K562 (cell line): Measurements from ENCODE around the gene IFI30. TPM values are rescaled to one million over a fixed set of nuclear protein-coding genes. Genes with fewer than 3 reads are reported as not detected.

Experiments
- ATAC-seq: fragments of 200-7000 bp; cut with Tn5 transposase; 3 replicates; pipeline ENCODE4 v1.9.1; 2020; ENCODE audit warnings: moderate library complexity
- BruUV-seq: library from RNA; stranded (reverse); fragments of 400-500 nt; replicated peaks from 2 replicates; lab custom pipeline; 2021; lab: Mats Ljungman, UMichigan
- CTCF ChIA-PET: fragments of 300-600 bp; formaldehyde crosslinking; extraction: SDS; loops from one replicate; lab custom pipeline; 2021; ENCODE audit warnings: low intra/inter-chr PET ratio; lab: Yijun Ruan, JAX
- POLR2A ChIA-PET: fragments of 300-600, 350-650 bp; sonication (Branson Sonifier 250); formaldehyde crosslinking; extraction: SDS; loops from one replicate; lab custom pipeline; 2021; ENCODE audit warnings: antibody characterized with exemption, inconsistent platforms; lab: Yijun Ruan, JAX
- DNase-seq, 4 experiments: peaks; one replicate each; pipeline versions ENCODE4 v3.0.0 to v3.0.0-alpha.2; 2011 to 2018; ENCODE audit warnings: low spot score in 3 of 4, mixed read lengths in 3 of 4; ENCODE audit errors: extremely low read depth in 1 of 4
- FAIRE-seq: peaks from 2 replicates; lab custom pipeline; 2011; peaks lifted over from hg19 to GRCh38; lab: Jason Lieb, UNC
- H2AFZ ChIP-seq: 2 replicates; pipeline ENCODE4 v1.6.0; 2011; ENCODE audit warnings: low read depth, low read length, control low read depth, inconsistent platforms
- H3K27ac ChIP-seq: fragments of 200-600 bp; 3 replicates; pipeline ENCODE4 v1.8.0; 2011; ENCODE audit warnings: low read depth, mild to moderate bottlenecking, control low read depth, inconsistent platforms, low read length, moderate library complexity, mixed read lengths; ENCODE audit errors: extremely low read depth
- H3K27me3 ChIP-seq, 2 experiments: fragments of 300-600 bp in 1 of 2; 2 replicates in 1 of 2; 3 replicates in 1 of 2; pipeline versions ENCODE4 v1.6.0 to v1.8.0; 2011; ENCODE audit warnings: inconsistent platforms in 2 of 2, low read length in 2 of 2, mild to moderate bottlenecking in 1 of 2, mixed read lengths in 1 of 2, moderate library complexity in 1 of 2; ENCODE audit not compliant: control insufficient read depth in 2 of 2, insufficient read depth in 2 of 2
- H3K36me3 ChIP-seq: fragments of 300-600 bp; 3 replicates; pipeline ENCODE4 v1.8.0; 2011; ENCODE audit warnings: mild to moderate bottlenecking, low read length, inconsistent platforms; ENCODE audit not compliant: control insufficient read depth, insufficient read depth
- H3K4me1 ChIP-seq, 2 experiments: fragments of 200-600 bp in 1 of 2; replicated peaks in 1 of 2; 2 replicates in 1 of 2; 3 replicates in 1 of 2; pipeline versions ENCODE4 v1.5.1 to v1.8.0; 2011; ENCODE audit warnings: inconsistent platforms in 2 of 2, low read length in 2 of 2, mild to moderate bottlenecking in 1 of 2, mixed read lengths in 1 of 2, moderate library complexity in 1 of 2; ENCODE audit not compliant: control insufficient read depth in 2 of 2, insufficient read depth in 2 of 2
- H3K4me2 ChIP-seq: 2 replicates; pipeline ENCODE4 v1.6.1; 2011; ENCODE audit warnings: low read length, control low read depth, inconsistent platforms, mixed read lengths; ENCODE audit not compliant: insufficient read depth
- H3K4me3 ChIP-seq: fragments of 200-600 bp; sonication (generic), shearing (Covaris generic); 2 replicates; pipeline ENCODE4 v1.5.1; 2016; ENCODE audit warnings: control low read depth, inconsistent platforms
- H3K79me2 ChIP-seq: fragments of 200-600 bp; 3 replicates; pipeline ENCODE4 v1.8.0; 2011; ENCODE audit warnings: low read length, inconsistent platforms; ENCODE audit not compliant: control insufficient read depth, insufficient read depth
- H3K9ac ChIP-seq, 2 experiments: 2 replicates each; pipeline versions ENCODE4 v1.6.0 to v1.6.1; 2011; ENCODE audit warnings: low read depth in 2 of 2, low read length in 2 of 2, control low read depth in 1 of 2, inconsistent platforms in 1 of 2, mild to moderate bottlenecking in 1 of 2, mixed read lengths in 1 of 2; ENCODE audit not compliant: insufficient read depth in 1 of 2
- H3K9me1 ChIP-seq: one replicate; pipeline ENCODE4 v1.6.0; 2011; ENCODE audit warnings: inconsistent platforms, mild to moderate bottlenecking, low read length, moderate library complexity; ENCODE audit not compliant: control insufficient read depth, insufficient read depth
- H3K9me3 ChIP-seq: replicated peaks from 2 replicates; pipeline ENCODE4 v1.5.1; 2011; ENCODE audit warnings: low read depth, low read length, inconsistent platforms; ENCODE audit not compliant: control insufficient read depth, insufficient read depth
- H4K20me1 ChIP-seq: replicated peaks from 2 replicates; pipeline ENCODE4 v1.6.1; 2011; ENCODE audit warnings: low read length, inconsistent platforms, mixed read lengths; ENCODE audit not compliant: control insufficient read depth, insufficient read depth
- ERF ChIP-seq: fragments of 450-650 bp; formaldehyde crosslinking; IDR thresholded peaks from 2 replicates; pipeline ENCODE4 v1.4.0; 2020; ENCODE audit warnings: mild to moderate bottlenecking, mixed read lengths
- HDAC1 ChIP-seq, 2 experiments: fragments of 450-650 bp; IDR thresholded peaks; 2 replicates each; pipeline ENCODE4 v1.6.1; 2016 to 2017; ENCODE audit warnings: inconsistent platforms in 1 of 2, mild to moderate bottlenecking in 1 of 2, moderate library complexity in 1 of 2
- JUNB ChIP-seq: fragments of 450-650 bp; formaldehyde crosslinking; conservative IDR thresholded peaks from 2 replicates; pipeline ENCODE4 v1.4.0; 2020; ENCODE audit warnings: mild to moderate bottlenecking
- MED1 ChIP-seq: sonication (generic); formaldehyde crosslinking; IDR thresholded peaks from 2 replicates; pipeline ENCODE4 v1.8.1; 2023; ENCODE audit warnings: missing genetic modification reagents, borderline replicate concordance
- POLR2B ChIP-seq: fragments of 450-650 bp; IDR thresholded peaks from 2 replicates; pipeline ENCODE4 v1.6.1; 2018; ENCODE audit warnings: low read depth; ENCODE audit not compliant: partially characterized antibody
- PTBP1 ChIP-seq: fragments of 200-400 bp; formaldehyde crosslinking; IDR thresholded peaks from 2 replicates; pipeline ENCODE4 v1.6.1; 2017; ENCODE audit warnings: low read depth, low read length
- RBM15 ChIP-seq: fragments of 200-400 bp; formaldehyde crosslinking; IDR thresholded peaks from 2 replicates; pipeline ENCODE4 v1.6.1; 2018; ENCODE audit warnings: mild to moderate bottlenecking, low read length, moderate library complexity; ENCODE audit not compliant: insufficient read depth
- SAP30 ChIP-seq: fragments of 200-600 bp; sonication (generic); IDR thresholded peaks from 2 replicates; pipeline ENCODE4 v1.6.1; 2012; ENCODE audit warnings: borderline replicate concordance, low read depth, mild to moderate bottlenecking, moderate library complexity, low read length, control low read depth, inconsistent platforms; ENCODE audit not compliant: insufficient read depth, poor library complexity, severe bottlenecking
- SUPT5H ChIP-seq: fragments of 450-650 bp; IDR thresholded peaks from 2 replicates; pipeline ENCODE4 v1.6.1; 2016
- ZFPM2 ChIP-seq: fragments of 250-450 bp; sonication (Bioruptor Pico); IDR thresholded peaks from 2 replicates; pipeline ENCODE4 v1.5.1; 2022; ENCODE audit warnings: mild to moderate bottlenecking
- ZKSCAN1 ChIP-seq: fragments of 150-350 bp; IDR thresholded peaks from 2 replicates; pipeline ENCODE4 v1.6.1; 2016; ENCODE audit warnings: low read depth, low read length
- ZNF143 ChIP-seq: sonication (generic); formaldehyde crosslinking; IDR thresholded peaks from 2 replicates; pipeline ENCODE4 v1.9.0; 2022; ENCODE audit warnings: mild to moderate bottlenecking, missing genetic modification reagents
- WGBS: fragments of 100-300 bp; shearing (Covaris generic); methylation state at CpG from one replicate; pipeline ENCODE4 v1.1.6; 2016; ENCODE audit warnings: low coverage, mixed read lengths; ENCODE audit not compliant: insufficient coverage; ENCODE audit errors: missing lambda C conversion rate; 5-methylcytosine and 5-hydroxymethylcytosine counted together
- in situ Hi-C: fragments of 300-500 bp; cut with MboI; formaldehyde crosslinking; loops from 4 replicates; pipeline ENCODE4 v1.15.0; 2018; ENCODE audit warnings: inconsistent platforms, mixed read lengths
- intact Hi-C: fragments of 100-400 bp; cut with micrococcal nuclease; formaldehyde crosslinking; loops from 2 replicates; pipeline ENCODE4 v1.14.2; 2022
- polyA plus RNA-seq, 8 experiments: library from polyadenylated mRNA; depleted of rRNA in 4 of 8; stranded (reverse) in 5 of 8; unstranded in 3 of 8; fragments of >200 nt; fragmentation: Nextera tagmentation in 2 of 8; fragmentation: Illumina TruSeq in 1 of 8; extraction: Ambion mirVana in 2 of 8; extraction: Trizol in 1 of 8; gene quantifications; 2 replicates each; pipeline versions ENCODE4 v1.2.1 to v1.2.3, GENCODE V29; 2011 to 2014; ENCODE audit warnings: inconsistent platforms in 1 of 8, missing spikeins in 1 of 8
- total RNA-seq, 7 experiments: library from RNA; depleted of rRNA in 6 of 7; stranded (reverse); fragments of >200 nt in 6 of 7; fragmentation: Illumina TruSeq in 2 of 7; extraction: Trizol in 2 of 7; gene quantifications; 2 replicates each; pipeline versions ENCODE4 v1.2.1 to v1.2.3, GENCODE V29; 2011 to 2021; ENCODE audit warnings: low replicate concordance in 1 of 7
- TF ChIP-seq, protein P1 (sequence below): fragments of 450-650 bp; IDR thresholded peaks from 2 replicates; pipeline ENCODE4 v1.6.1; 2016; ENCODE audit warnings: mild to moderate bottlenecking

The IFI30 gene
- total and polyA plus RNA-seq, 9 of the 15 experiments (the other 6 are each of a cell fraction or from before 2014, with no cell fraction given): 63.7 to 430 (median 109) TPM

DNA sequence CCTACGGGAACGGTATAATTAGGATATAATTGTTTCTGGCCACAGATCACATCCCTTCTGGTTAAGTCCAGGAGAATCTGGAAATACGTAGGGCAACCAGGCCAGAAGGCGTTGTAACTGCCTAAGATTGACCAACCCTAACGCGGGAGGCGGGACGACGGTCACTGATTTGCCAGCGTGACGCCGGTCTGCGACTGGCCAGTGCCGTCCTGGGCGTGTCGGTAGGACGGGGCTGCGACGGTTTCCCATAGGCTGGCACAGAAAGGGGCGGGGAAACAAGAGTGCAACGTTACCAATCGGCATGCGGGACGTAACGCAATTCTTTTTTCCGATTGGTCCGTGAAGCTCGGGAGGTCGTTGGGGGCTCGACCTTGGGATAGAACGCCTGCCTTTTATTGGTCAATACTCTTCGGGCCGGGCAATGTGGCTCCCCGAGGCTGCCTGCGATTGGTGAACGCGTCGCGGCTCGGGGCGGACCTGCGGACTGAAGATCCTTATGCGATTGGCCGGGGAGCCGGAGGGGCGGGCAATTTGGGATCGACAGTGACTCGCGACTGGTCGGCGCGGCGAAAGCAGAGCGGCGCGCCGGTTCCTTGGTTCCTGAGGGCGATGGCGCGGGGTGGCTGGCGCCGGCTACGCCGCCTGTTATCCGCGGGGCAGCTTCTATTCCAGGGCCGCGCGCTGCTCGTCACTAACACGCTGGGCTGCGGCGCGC is 19.2 kb downstream of the IFI30 start, which contains the start of gene MPV17L2 (continued):
- peak; percentile 77 for TF ChIP-seq POLR2B
- TF ChIP-seq ERF (CRISPR knock-in tag): peak; percentile 31; the same call in 1 of the 2 replicates
- no peak for TF ChIP-seq MED1
- TF ChIP-seq SUPT5H: peak; percentile 77
- TF ChIP-seq RBM15: no peak
- TF ChIP-seq, all 486 proteins: peak for 96

DNA sequence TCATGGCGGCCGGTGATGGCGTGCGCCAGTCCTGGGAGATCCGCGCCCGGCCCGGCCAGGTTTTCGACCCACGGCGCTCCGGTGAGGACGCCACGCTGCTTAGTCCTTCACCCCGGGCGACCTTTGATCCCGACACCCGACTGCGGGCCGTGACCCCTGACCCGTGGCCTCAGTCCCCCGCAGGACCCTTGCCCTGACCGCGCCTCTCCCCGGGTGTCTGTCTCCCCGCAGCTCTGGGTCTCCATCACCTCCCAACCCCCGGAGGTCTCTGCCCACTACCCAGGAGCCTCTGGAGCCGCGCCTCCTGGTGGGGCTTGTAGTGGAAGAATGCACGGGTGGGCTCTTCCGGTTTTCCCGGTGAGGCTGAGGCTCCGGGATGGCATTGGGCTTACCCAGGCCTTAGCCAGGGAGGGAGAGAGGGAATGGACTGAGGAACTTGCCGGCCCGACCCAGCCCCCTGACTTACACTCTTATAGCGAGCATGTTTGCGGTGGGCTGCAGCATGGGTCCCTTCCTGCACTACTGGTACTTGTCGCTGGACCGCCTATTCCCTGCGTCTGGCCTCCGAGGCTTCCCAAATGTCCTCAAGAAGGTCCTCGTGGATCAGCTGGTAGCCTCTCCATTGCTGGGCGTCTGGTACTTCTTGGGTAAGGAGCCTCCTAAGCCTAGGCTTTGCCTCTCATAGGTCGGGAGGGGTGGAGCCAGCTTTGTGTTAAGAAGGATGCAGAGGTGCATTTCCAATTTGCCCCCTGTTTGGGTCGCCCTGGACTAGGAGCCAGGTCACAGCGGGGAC is 20.0 kb downstream of the IFI30 start:
- peak; percentile 8 for ATAC-seq
- peaks cover 6% of the 10 kb centered on the region; the same call in 1 of the 2 replicates for H4K20me1 ChIP-seq
- peaks cover 33% of the 10 kb centered on the region; the same call in 2 of the 3 replicates for H3K36me3 ChIP-seq
- H3K4me2 ChIP-seq: peak overlapping the region; percentile 94
- intact Hi-C loops (no loop called here), in situ Hi-C loops (no loop called here)
- CTCF ChIA-PET: no interaction called here
- FAIRE-seq: peak; percentile 66
- POLR2A ChIA-PET: interaction anchor here (0.6 to 2.3 kb wide), 13 partner anchors 10 to 291 kb away, joined by 3 to 11 read pairs (median 5); partner anchors contain the start of gene JUND
- H3K4me1 ChIP-seq: peaks cover 17 to 43% of the 10 kb centered on the region in 2 experiments; a peak in 4 of 5 replicates
- BruUV-seq: TSS peak; percentile 75
- DNase-seq: peak in 3 of 4 experiments; percentile 49 to 56 (median 51)
- H3K27me3 ChIP-seq: no peaks in the 10 kb centered on the region
- WGBS: under 1% methylated on average over 45 of the region's 46 CpGs
- H3K9me1 ChIP-seq: no peaks in the 10 kb centered on the region
- peak overlapping the region; percentile 89 for H3K4me3 ChIP-seq
- H3K27ac ChIP-seq: peak overlapping the region; percentile 80
- H3K79me2 ChIP-seq: peaks cover 18% of the 10 kb centered on the region
- peak overlapping the region; percentile 69 to 96 for H3K9ac ChIP-seq
- H2AFZ ChIP-seq: peak overlapping the region; percentile 57
- no peaks in the 10 kb centered on the region for H3K9me3 ChIP-seq
- no peak for TF ChIP-seq ZFPM2 (CRISPR knock-in tag)
- no peak for TF ChIP-seq JUNB
- no peak for TF ChIP-seq ZKSCAN1
- TF ChIP-seq HDAC1 (IDR thresholded peaks at IDR 0.05): peak in 1 of 2 experiments; percentile 5; a peak in 2 of 4 replicates
- 0 out of 2 replicates have a peak, but pooled peaks have one; percentile 47 for TF ChIP-seq ZNF143
- peak; percentile 88; the same call in 1 of the 2 replicates for TF ChIP-seq PTBP1
- TF ChIP-seq, protein P1, sequence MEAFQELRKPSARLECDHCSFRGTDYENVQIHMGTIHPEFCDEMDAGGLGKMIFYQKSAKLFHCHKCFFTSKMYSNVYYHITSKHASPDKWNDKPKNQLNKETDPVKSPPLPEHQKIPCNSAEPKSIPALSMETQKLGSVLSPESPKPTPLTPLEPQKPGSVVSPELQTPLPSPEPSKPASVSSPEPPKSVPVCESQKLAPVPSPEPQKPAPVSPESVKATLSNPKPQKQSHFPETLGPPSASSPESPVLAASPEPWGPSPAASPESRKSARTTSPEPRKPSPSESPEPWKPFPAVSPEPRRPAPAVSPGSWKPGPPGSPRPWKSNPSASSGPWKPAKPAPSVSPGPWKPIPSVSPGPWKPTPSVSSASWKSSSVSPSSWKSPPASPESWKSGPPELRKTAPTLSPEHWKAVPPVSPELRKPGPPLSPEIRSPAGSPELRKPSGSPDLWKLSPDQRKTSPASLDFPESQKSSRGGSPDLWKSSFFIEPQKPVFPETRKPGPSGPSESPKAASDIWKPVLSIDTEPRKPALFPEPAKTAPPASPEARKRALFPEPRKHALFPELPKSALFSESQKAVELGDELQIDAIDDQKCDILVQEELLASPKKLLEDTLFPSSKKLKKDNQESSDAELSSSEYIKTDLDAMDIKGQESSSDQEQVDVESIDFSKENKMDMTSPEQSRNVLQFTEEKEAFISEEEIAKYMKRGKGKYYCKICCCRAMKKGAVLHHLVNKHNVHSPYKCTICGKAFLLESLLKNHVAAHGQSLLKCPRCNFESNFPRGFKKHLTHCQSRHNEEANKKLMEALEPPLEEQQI: no peak
- TF ChIP-seq SAP30: peak; percentile 70
